ENCODE measurements around the gene VWF. TPM values are rescaled to one million over a fixed set of nuclear protein-coding genes. Genes with fewer than 3 reads are reported as not detected.
"Not testable (repeated sequence)": the region's sequence is repeated elsewhere in the genome, so short reads cannot be mapped to it uniquely, and the experiment has no call there.

Gene VWF
- total RNA-seq, 2 donors from 2014 or later: 164 to 251 TPM

GRCh38 chr12:6104842-6105241, 19.6 kb downstream of the VWF start:
- DNase-seq (ENCODE audit: low spot score) (no peak), ATAC-seq (ENCODE audit: insufficient number of reproducible peaks, low FRiP score, low read depth) (no peak)
- Histone ChIP-seq H3K27ac (no peak overlapping the region), H3K9me3 (no peaks in the 10 kb centered on the region), H3K36me3 (no peaks in the 10 kb centered on the region), H3K27me3 (replicated peaks; ENCODE audit: insufficient read depth) (no peaks in the 10 kb centered on the region), H3K4me1 (ENCODE audit: control insufficient read depth in 1 of 2, low read depth in 2 of 2) (no peaks in the 10 kb centered on the region), H3K4me3 (no peak overlapping the region)
- TF ChIP-seq, protein P1, sequence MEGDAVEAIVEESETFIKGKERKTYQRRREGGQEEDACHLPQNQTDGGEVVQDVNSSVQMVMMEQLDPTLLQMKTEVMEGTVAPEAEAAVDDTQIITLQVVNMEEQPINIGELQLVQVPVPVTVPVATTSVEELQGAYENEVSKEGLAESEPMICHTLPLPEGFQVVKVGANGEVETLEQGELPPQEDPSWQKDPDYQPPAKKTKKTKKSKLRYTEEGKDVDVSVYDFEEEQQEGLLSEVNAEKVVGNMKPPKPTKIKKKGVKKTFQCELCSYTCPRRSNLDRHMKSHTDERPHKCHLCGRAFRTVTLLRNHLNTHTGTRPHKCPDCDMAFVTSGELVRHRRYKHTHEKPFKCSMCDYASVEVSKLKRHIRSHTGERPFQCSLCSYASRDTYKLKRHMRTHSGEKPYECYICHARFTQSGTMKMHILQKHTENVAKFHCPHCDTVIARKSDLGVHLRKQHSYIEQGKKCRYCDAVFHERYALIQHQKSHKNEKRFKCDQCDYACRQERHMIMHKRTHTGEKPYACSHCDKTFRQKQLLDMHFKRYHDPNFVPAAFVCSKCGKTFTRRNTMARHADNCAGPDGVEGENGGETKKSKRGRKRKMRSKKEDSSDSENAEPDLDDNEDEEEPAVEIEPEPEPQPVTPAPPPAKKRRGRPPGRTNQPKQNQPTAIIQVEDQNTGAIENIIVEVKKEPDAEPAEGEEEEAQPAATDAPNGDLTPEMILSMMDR (IDR thresholded peaks at IDR 0.05): no peak

DNA sequence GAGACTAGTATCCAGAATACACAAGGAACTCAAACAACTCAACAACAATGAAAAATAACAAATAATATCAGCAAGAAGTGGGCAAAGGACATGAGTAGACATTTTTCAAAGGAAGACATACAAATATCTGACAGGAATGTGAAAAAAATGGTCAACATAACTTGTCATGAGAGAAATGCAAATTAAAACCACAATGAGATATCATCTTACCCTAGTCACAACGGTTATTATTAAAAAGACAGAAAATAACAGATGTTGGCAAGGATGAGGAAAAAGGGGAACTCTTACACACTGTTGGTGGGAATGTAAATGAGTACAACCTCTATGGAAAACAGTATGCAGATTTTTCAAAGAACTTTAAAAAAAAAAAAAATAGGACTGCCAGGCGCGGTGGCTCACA, 20.4 kb downstream of the VWF start:
- no peak for DNase-seq (ENCODE audit: low spot score)
- TF ChIP-seq, protein P1 (IDR thresholded peaks at IDR 0.05): no peak
- no peaks in the 10 kb centered on the region for H3K4me1 ChIP-seq (ENCODE audit: control insufficient read depth in 1 of 2, low read depth in 2 of 2)
- no peaks in the 10 kb centered on the region for H3K9me3 ChIP-seq
- H3K4me3 ChIP-seq: no peak overlapping the region
- no peaks in the 10 kb centered on the region for H3K36me3 ChIP-seq
- no peaks in the 10 kb centered on the region for H3K27me3 ChIP-seq (replicated peaks; ENCODE audit: insufficient read depth)
- H3K27ac ChIP-seq: no peak overlapping the region
- ATAC-seq (ENCODE audit: insufficient number of reproducible peaks, low FRiP score, low read depth): no peak

- not testable (repeated sequence) for H3K36me3 ChIP-seq; H3K27ac ChIP-seq; H3K4me3 ChIP-seq; H3K4me1 ChIP-seq (ENCODE audit: control insufficient read depth in 1 of 2, low read depth in 2 of 2); H3K9me3 ChIP-seq; ATAC-seq (ENCODE audit: insufficient number of reproducible peaks, low FRiP score, low read depth); DNase-seq (ENCODE audit: low spot score); H3K27me3 ChIP-seq (replicated peaks; ENCODE audit: insufficient read depth)
Observed at GRCh38 chr12:6102021-6102420, 22.4 kb downstream of the VWF start.

DNA sequence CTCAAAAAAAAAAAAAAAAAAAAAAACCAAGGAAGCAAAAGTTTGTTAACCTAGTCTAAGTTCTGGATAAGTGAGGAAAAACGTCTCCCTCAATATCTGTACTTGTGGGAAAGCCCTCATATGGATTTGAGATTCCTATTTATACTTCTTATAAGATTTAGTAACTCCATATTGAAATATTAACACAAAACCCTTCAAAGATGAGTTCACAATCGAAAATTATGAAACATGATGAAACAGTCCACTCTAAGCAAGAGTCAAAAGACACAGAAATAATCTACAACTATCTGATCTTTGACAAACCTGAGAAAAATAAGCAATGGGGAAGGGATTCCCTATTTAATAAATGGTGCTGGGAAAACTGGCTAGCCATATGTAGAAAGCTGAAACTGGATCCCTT, 25.2 kb downstream of the VWF start:
- Histone ChIP-seq H3K27ac (no peak overlapping the region), H3K27me3 (replicated peaks; ENCODE audit: insufficient read depth) (no peaks in the 10 kb centered on the region), H3K4me3 (no peak overlapping the region), H3K4me1 (ENCODE audit: control insufficient read depth in 1 of 2, low read depth in 2 of 2) (peaks cover 0 to 1% of the 10 kb centered on the region in 2 donors), H3K36me3 (no peaks in the 10 kb centered on the region), H3K9me3 (no peaks in the 10 kb centered on the region)
- TF ChIP-seq, protein P1 (IDR thresholded peaks at IDR 0.05): no peak
- DNase-seq (ENCODE audit: low spot score) (no peak), ATAC-seq (ENCODE audit: insufficient number of reproducible peaks, low FRiP score, low read depth) (no peak)

DNA sequence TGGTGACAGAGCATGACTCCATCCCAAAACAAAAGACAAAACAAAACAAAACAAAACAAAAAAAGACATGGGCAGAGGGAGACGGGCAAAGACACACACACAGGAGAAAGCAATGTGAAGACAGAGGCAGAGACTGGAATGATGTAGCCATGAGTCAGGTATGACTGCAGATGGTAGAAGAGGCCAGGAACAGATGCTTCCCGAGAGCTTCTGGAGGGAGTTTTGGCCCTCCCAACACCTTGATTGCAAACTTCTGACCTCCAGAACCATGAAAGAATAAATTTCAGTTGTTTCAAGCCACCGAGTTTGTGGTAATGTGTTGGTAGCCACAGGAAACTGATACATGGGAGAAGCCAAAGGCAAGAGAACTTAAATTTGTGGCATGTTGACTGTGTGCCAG, 27.1 kb downstream of the VWF start:
- TF ChIP-seq, protein P1 (IDR thresholded peaks at IDR 0.05): no peak
- H3K36me3 ChIP-seq: no peaks in the 10 kb centered on the region
- no peak overlapping the region for H3K4me3 ChIP-seq
- H3K9me3 ChIP-seq: no peaks in the 10 kb centered on the region
- H3K27me3 ChIP-seq (replicated peaks; ENCODE audit: insufficient read depth): no peaks in the 10 kb centered on the region
- no peak for DNase-seq (ENCODE audit: low spot score)
- no peak for ATAC-seq (ENCODE audit: insufficient number of reproducible peaks, low FRiP score, low read depth)
- H3K27ac ChIP-seq: no peak overlapping the region
- H3K4me1 ChIP-seq (ENCODE audit: control insufficient read depth in 1 of 2, low read depth in 2 of 2): peaks cover 10 to 19% of the 10 kb centered on the region in 2 donors

GRCh38 chr12:6096527-6096926, 27.9 kb downstream of the VWF start:
- TF ChIP-seq, protein P1 (IDR thresholded peaks at IDR 0.05): no peak
- Histone ChIP-seq H3K4me1 (ENCODE audit: control insufficient read depth in 1 of 2, low read depth in 2 of 2) (peaks cover 10 to 19% of the 10 kb centered on the region in 2 donors), H3K27ac (no peak overlapping the region), H3K36me3 (no peaks in the 10 kb centered on the region), H3K9me3 (no peaks in the 10 kb centered on the region), H3K27me3 (replicated peaks; ENCODE audit: insufficient read depth) (no peaks in the 10 kb centered on the region), H3K4me3 (no peak overlapping the region)
- DNase-seq (ENCODE audit: low spot score) (no peak), ATAC-seq (ENCODE audit: insufficient number of reproducible peaks, low FRiP score, low read depth) (no peak)
